Vagina (tissue), 2 donors: ENCODE data around the gene AGXT2. TPM values are rescaled to one million over a fixed set of nuclear protein-coding genes. Genes with fewer than 3 reads are reported as not detected.

Source experiments
- DNase-seq, 2 donors: peaks; one replicate each; pipeline ENCODE4 v3.0.0-alpha.2; 2017; ENCODE audit errors: extremely low spot score in 2 of 2
- H3K27ac ChIP-seq: fragments of 200-600 bp; sonication (generic); one replicate; pipeline ENCODE4 v1.5.1; 2019
- H3K27me3 ChIP-seq: fragments of 200-600 bp; sonication (generic); one replicate; pipeline ENCODE4 v1.5.1; 2019
- H3K36me3 ChIP-seq, 2 donors: fragments of 200-600 bp; sonication (generic); one replicate each; pipeline ENCODE4 v1.5.1; 2017 to 2019
- H3K4me1 ChIP-seq: fragments of 200-600 bp; sonication (generic); one replicate; pipeline ENCODE4 v1.5.1; 2019
- H3K4me3 ChIP-seq, 2 donors: fragments of 200-600 bp; sonication (generic); 1 replicate in 1 of 2; 2 replicates in 1 of 2; pipeline ENCODE4 v1.5.1; 2016 to 2019
- H3K9me3 ChIP-seq: fragments of 200-600 bp; sonication (generic); one replicate; pipeline ENCODE4 v1.5.1; 2019
- POLR2A ChIP-seq, 2 donors: fragments of 450-650 bp; IDR thresholded peaks; one replicate each; pipeline ENCODE4 v1.6.1; 2017; ENCODE audit warnings: antibody characterized with exemption in 2 of 2, mild to moderate bottlenecking in 2 of 2, moderate library complexity in 2 of 2
- POLR2AphosphoS5 ChIP-seq, 2 donors: sonication (generic); formaldehyde crosslinking; IDR thresholded peaks; one replicate each; pipeline ENCODE4 v1.9.0; 2017; ENCODE audit warnings: antibody characterized with exemption in 2 of 2, mild to moderate bottlenecking in 2 of 2, low read depth in 1 of 2; ENCODE audit not compliant: insufficient read depth in 1 of 2
- intact Hi-C: fragments of 100-400 bp; cut with DNase I; formaldehyde crosslinking; loops from one replicate; pipeline ENCODE4 v1.15.1; 2023
- total RNA-seq: library from RNA; depleted of rRNA; stranded (reverse); fragments of >200 nt; gene quantifications from one replicate; pipeline ENCODE4 v1.2.3, GENCODE V29; 2016
- TF ChIP-seq, protein P1 (sequence below), 3 experiments: fragments of 450-650 bp in 2 of 3; fragments of 200-600 bp in 1 of 3; sonication (generic) in 1 of 3; IDR thresholded peaks; one replicate each; pipeline ENCODE4 v1.5.1; 2017 to 2019; ENCODE audit warnings: antibody characterized with exemption in 3 of 3, mild to moderate bottlenecking in 2 of 3, moderate library complexity in 2 of 3

AGXT2 gene
- total RNA-seq, 1 donor from 2014 or later = not detected

DNA sequence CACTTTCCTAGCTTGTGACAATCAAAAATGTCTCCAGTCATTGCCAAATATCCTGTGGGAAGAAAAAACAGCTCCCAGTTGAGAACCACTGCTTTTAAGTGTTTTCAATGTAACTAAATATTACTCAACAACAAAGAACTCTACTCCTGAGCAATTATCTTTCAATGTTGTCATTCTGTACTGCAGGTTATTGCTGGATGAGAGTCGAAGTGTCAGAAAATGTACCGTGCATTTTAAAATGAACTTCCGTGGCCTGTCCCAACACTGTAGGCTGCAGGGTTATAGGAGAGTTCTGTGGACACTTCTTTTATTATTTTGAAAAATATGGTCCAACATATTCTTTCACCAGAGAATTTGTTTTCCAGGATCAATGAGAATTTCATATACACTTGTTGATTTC, 34.8 kb upstream of the AGXT2 start:
- Histone ChIP-seq H3K9me3 (no peaks in the 10 kb centered on the region), H3K4me3 (no peak overlapping the region), H3K27me3 (no peaks in the 10 kb centered on the region), H3K36me3 (no peaks in the 10 kb centered on the region), H3K27ac (no peak overlapping the region), H3K4me1 (no peaks in the 10 kb centered on the region)
- intact Hi-C loops = no loop called here
- TF ChIP-seq POLR2A (IDR thresholded peaks at IDR 0.05) (no peak), POLR2AphosphoS5 (IDR thresholded peaks at IDR 0.05; ENCODE audit: insufficient read depth in 1 of 2, low read depth in 1 of 2) (no peak)
- TF ChIP-seq, protein P1, sequence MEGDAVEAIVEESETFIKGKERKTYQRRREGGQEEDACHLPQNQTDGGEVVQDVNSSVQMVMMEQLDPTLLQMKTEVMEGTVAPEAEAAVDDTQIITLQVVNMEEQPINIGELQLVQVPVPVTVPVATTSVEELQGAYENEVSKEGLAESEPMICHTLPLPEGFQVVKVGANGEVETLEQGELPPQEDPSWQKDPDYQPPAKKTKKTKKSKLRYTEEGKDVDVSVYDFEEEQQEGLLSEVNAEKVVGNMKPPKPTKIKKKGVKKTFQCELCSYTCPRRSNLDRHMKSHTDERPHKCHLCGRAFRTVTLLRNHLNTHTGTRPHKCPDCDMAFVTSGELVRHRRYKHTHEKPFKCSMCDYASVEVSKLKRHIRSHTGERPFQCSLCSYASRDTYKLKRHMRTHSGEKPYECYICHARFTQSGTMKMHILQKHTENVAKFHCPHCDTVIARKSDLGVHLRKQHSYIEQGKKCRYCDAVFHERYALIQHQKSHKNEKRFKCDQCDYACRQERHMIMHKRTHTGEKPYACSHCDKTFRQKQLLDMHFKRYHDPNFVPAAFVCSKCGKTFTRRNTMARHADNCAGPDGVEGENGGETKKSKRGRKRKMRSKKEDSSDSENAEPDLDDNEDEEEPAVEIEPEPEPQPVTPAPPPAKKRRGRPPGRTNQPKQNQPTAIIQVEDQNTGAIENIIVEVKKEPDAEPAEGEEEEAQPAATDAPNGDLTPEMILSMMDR (IDR thresholded peaks at IDR 0.05) = no peak
- DNase-seq = no peak

GRCh38 chr5:35081134-35081533, 33.4 kb upstream of the AGXT2 start:
- Histone ChIP-seq H3K4me3 (no peak overlapping the region), H3K27ac (no peak overlapping the region), H3K4me1 (no peaks in the 10 kb centered on the region), H3K27me3 (no peaks in the 10 kb centered on the region), H3K9me3 (no peaks in the 10 kb centered on the region), H3K36me3 (no peaks in the 10 kb centered on the region)
- TF ChIP-seq POLR2AphosphoS5 (IDR thresholded peaks at IDR 0.05; ENCODE audit: insufficient read depth in 1 of 2, low read depth in 1 of 2) (no peak), POLR2A (IDR thresholded peaks at IDR 0.05) (no peak)
- TF ChIP-seq, protein P1 (IDR thresholded peaks at IDR 0.05) = no peak
- intact Hi-C loops = no loop called here
- no peak for DNase-seq

- no peak for DNase-seq
- Histone ChIP-seq H3K27me3 (no peaks in the 10 kb centered on the region), H3K4me3 (no peak overlapping the region), H3K9me3 (no peaks in the 10 kb centered on the region), H3K36me3 (peaks cover 0 to 5% of the 10 kb centered on the region in 2 donors), H3K27ac (no peak overlapping the region), H3K4me1 (no peaks in the 10 kb centered on the region)
- intact Hi-C loops = no loop called here
- TF ChIP-seq POLR2AphosphoS5 (IDR thresholded peaks at IDR 0.05; ENCODE audit: insufficient read depth in 1 of 2, low read depth in 1 of 2) = no peak
- TF ChIP-seq, protein P1 (IDR thresholded peaks at IDR 0.05) = no peak
- no peak for TF ChIP-seq POLR2A (IDR thresholded peaks at IDR 0.05)
Observed at GRCh38 chr5:35073160-35073559, 25.4 kb upstream of the AGXT2 start.

GRCh38 chr5:35069188-35069587, 21.4 kb upstream of the AGXT2 start:
- peaks cover 0 to 9% of the 10 kb centered on the region in 2 donors for H3K36me3 ChIP-seq
- intact Hi-C loops = no loop called here

DNA sequence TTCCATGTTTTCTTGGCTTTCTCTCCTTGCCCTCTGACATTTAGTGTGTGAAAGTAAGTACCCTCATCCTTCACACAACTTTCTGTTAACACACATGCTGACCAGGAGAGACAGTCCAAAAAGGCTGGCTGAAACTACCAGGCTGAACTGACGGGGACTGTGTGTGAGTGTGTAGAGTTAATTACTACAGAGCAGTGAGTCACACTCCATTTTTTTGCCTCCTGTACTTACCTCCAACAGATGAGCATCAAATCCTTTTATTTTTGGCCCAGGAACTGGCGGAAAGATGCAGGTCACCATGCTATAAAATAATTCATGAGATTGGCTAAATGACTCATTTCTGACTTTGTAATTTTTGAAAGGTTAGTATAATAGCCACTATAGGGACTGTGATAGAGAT, 20.2 kb upstream of the AGXT2 start:
- H3K27me3 ChIP-seq = no peaks in the 10 kb centered on the region
- no peaks in the 10 kb centered on the region for H3K9me3 ChIP-seq
- peaks cover 7% of the 10 kb centered on the region for H3K4me1 ChIP-seq
- no peak overlapping the region for H3K4me3 ChIP-seq
- intact Hi-C loops = no loop called here
- TF ChIP-seq POLR2AphosphoS5 (IDR thresholded peaks at IDR 0.05; ENCODE audit: insufficient read depth in 1 of 2, low read depth in 1 of 2) (no peak), POLR2A (IDR thresholded peaks at IDR 0.05) (no peak)
- TF ChIP-seq, protein P1 (IDR thresholded peaks at IDR 0.05) = no peak
- DNase-seq = no peak
- no peak overlapping the region for H3K27ac ChIP-seq
- peaks cover 0 to 9% of the 10 kb centered on the region in 2 donors for H3K36me3 ChIP-seq

More at GRCh38 chr5:35069188-35069587, 21.4 kb upstream of the AGXT2 start:
- DNase-seq = no peak
- H3K27me3 ChIP-seq = no peaks in the 10 kb centered on the region
- H3K27ac ChIP-seq = no peak overlapping the region
- no peaks in the 10 kb centered on the region for H3K9me3 ChIP-seq
- H3K4me1 ChIP-seq = no peaks in the 10 kb centered on the region
- no peak overlapping the region for H3K4me3 ChIP-seq
- no peak for TF ChIP-seq POLR2A (IDR thresholded peaks at IDR 0.05)
- TF ChIP-seq POLR2AphosphoS5 (IDR thresholded peaks at IDR 0.05; ENCODE audit: insufficient read depth in 1 of 2, low read depth in 1 of 2) = no peak
- TF ChIP-seq, protein P1 (IDR thresholded peaks at IDR 0.05) = no peak
